Endothelial cell of umbilical vein (primary cell): Measurements from ENCODE around the gene C5orf47. TPM values are rescaled to one million over a fixed set of nuclear protein-coding genes. Genes with fewer than 3 reads are reported as not detected.

ENCODE experiments used
- BruUV-seq: library from RNA; stranded (reverse); fragments of 400-500 nt; replicated peaks from 2 replicates; lab custom pipeline; 2021; lab: Mats Ljungman, UMichigan
- CTCF ChIA-PET: fragments of 300-600, 350-600 bp; sonication (Branson Sonifier 250); formaldehyde crosslinking; loops from one replicate; lab custom pipeline; 2021; ENCODE audit warnings: antibody characterized with exemption, inconsistent platforms; lab: Charles Lee
- POLR2A ChIA-PET: fragments of 300-600, 350-600 bp; sonication (Branson Sonifier 250); formaldehyde crosslinking; loops from one replicate; lab custom pipeline; 2021; ENCODE audit warnings: antibody characterized with exemption, inconsistent platforms; lab: Charles Lee
- DNase-seq: peaks from one replicate; pipeline ENCODE4 v3.0.0-alpha.2; 2011; ENCODE audit warnings: low read depth, low spot score
- FAIRE-seq: peaks from 2 replicates; lab custom pipeline; 2011; peaks lifted over from hg19 to GRCh38; lab: Jason Lieb, UNC
- H2AFZ ChIP-seq: 2 replicates; pipeline ENCODE4 v1.6.0; 2012; ENCODE audit warnings: low read depth, low read length, control low read depth, inconsistent platforms
- H3K27ac ChIP-seq: 2 replicates; pipeline ENCODE4 v1.5.1; 2011; ENCODE audit warnings: low read depth, mild to moderate bottlenecking, control low read depth, low read length, moderate library complexity; ENCODE audit not compliant: insufficient read depth
- H3K27me3 ChIP-seq, 2 experiments: 2 replicates each; pipeline versions ENCODE4 v1.6.0 to v1.6.1; 2011; ENCODE audit warnings: low read length in 2 of 2, mixed read lengths in 1 of 2; ENCODE audit not compliant: control insufficient read depth in 2 of 2, insufficient read depth in 2 of 2
- H3K36me3 ChIP-seq, 2 experiments: 2 replicates in 1 of 2; 3 replicates in 1 of 2; pipeline ENCODE4 v1.5.1; 2011; ENCODE audit warnings: low read length in 2 of 2, mild to moderate bottlenecking in 1 of 2, moderate library complexity in 1 of 2; ENCODE audit not compliant: control insufficient read depth in 2 of 2, insufficient read depth in 2 of 2; ENCODE audit errors: extremely low read depth in 1 of 2
- H3K4me1 ChIP-seq: 3 replicates; pipeline ENCODE4 v1.5.1; 2011; ENCODE audit warnings: mild to moderate bottlenecking, low read length; ENCODE audit not compliant: control insufficient read depth, insufficient read depth; ENCODE audit errors: extremely low read depth
- H3K4me2 ChIP-seq: 2 replicates; pipeline ENCODE4 v1.6.1; 2011; ENCODE audit warnings: low read length, control low read depth, mixed read lengths; ENCODE audit not compliant: insufficient read depth
- H3K4me3 ChIP-seq, 3 experiments: fragments of 200-600 bp in 1 of 3; sonication (generic), shearing (Covaris generic) in 1 of 3; replicated peaks in 1 of 3; 2 replicates each; pipeline ENCODE4 v1.5.1; 2011 to 2016; ENCODE audit warnings: control low read depth in 3 of 3, low read length in 3 of 3, mild to moderate bottlenecking in 2 of 3, inconsistent platforms in 1 of 3, low read depth in 1 of 3, moderate library complexity in 1 of 3; ENCODE audit not compliant: insufficient read depth in 1 of 3
- H3K79me2 ChIP-seq: 2 replicates; pipeline ENCODE4 v1.6.0; 2012; ENCODE audit warnings: low read length, inconsistent platforms; ENCODE audit not compliant: control insufficient read depth, insufficient read depth
- H3K9ac ChIP-seq: replicated peaks from 2 replicates; pipeline ENCODE3; 2011; ENCODE audit warnings: low read length, control low read depth; ENCODE audit not compliant: insufficient read depth; ENCODE audit errors: extremely low read depth
- H3K9me1 ChIP-seq: replicated peaks from 3 replicates; pipeline ENCODE4 v1.6.0; 2011; ENCODE audit warnings: mild to moderate bottlenecking, low read length; ENCODE audit not compliant: control insufficient read depth, insufficient read depth; ENCODE audit errors: extremely low read depth
- H3K9me3 ChIP-seq: replicated peaks from 2 replicates; pipeline ENCODE4 v1.5.1; 2012; ENCODE audit warnings: low read length, inconsistent platforms; ENCODE audit not compliant: control insufficient read depth, insufficient read depth
- H4K20me1 ChIP-seq: replicated peaks from 2 replicates; pipeline ENCODE3; 2011; ENCODE audit warnings: mild to moderate bottlenecking, low read length; ENCODE audit not compliant: control insufficient read depth, insufficient read depth; ENCODE audit errors: extremely low read depth
- MYC ChIP-seq: IDR thresholded peaks from one replicate; pipeline ENCODE4 v1.6.1; 2011; ENCODE audit warnings: mild to moderate bottlenecking, low read depth, low read length
- dilution Hi-C: fragments of 300-500 bp; cut with MboI; formaldehyde crosslinking; loops from one replicate; pipeline ENCODE4 v1.15.0; 2019; ENCODE audit warnings: low sequenced_read_pairs; ENCODE audit not compliant: extremely low pct_ligation_motif_present
- intact Hi-C: fragments of 100-400 bp; cut with micrococcal nuclease; formaldehyde crosslinking; loops from one replicate; pipeline ENCODE4 v1.10.0; 2022
- polyA plus RNA-seq, 4 experiments: library from polyadenylated mRNA; depleted of rRNA in 3 of 4; stranded (reverse) in 3 of 4; unstranded in 1 of 4; fragments of >200 nt; gene quantifications; 2 replicates each; pipeline versions ENCODE4 v1.2.1 to v1.2.3, GENCODE V29; 2011 to 2012; ENCODE audit warnings: missing spikeins in 1 of 4
- total RNA-seq: library from RNA; stranded (reverse); gene quantifications from 2 replicates; pipeline ENCODE4 v1.2.3, GENCODE V29; 2021

The C5orf47 gene
- total and polyA plus RNA-seq, 2 donors (not counting 3 experiments of a cell fraction or from before 2014, with no cell fraction given) = not detected

DNA sequence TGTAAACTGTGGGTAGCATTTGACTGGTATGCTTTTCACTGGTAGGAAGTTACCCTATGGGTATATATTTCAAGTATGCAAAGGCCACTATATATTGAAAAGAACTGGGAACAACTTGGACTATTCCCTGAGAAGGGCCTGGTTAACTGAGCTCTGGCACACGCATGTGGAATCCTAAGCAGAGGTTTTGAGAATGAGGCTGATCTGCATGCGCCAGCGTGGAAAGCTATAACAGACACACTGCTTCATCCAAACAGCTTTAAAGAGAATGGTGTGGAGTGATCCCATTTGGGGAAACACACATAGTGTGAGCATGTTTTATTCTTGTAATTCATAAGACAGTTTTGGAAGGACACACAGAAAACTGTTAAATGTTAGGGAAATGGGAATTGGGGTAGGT, 64.9 kb downstream of the C5orf47 start:
- H3K4me1 ChIP-seq = no peaks in the 10 kb centered on the region

More for the DNA sequence above, 64.9 kb downstream of the C5orf47 start:
- BruUV-seq = no TSS peak
- no peak for DNase-seq
- TF ChIP-seq MYC = no peak
- CTCF ChIA-PET = no interaction called here
- intact Hi-C loops (no loop called here), dilution Hi-C loops (no loop called here)
- Histone ChIP-seq H3K9me3 (no peaks in the 10 kb centered on the region), H3K27ac (no peak overlapping the region), H3K4me3 (no peak overlapping the region), H3K9me1 (no peaks in the 10 kb centered on the region), H3K79me2 (no peaks in the 10 kb centered on the region), H3K27me3 (no peaks in the 10 kb centered on the region), H3K9ac (no peak overlapping the region), H4K20me1 (no peaks in the 10 kb centered on the region), H3K36me3 (no peaks in the 10 kb centered on the region), H3K4me2 (no peak overlapping the region), H2AFZ (no peak overlapping the region)
- FAIRE-seq = no peak
- POLR2A ChIA-PET = no interaction called here

Other genes starting within 250 kb of the C5orf47 start
- gene CPEB4, start 100.8 kb upstream of the C5orf47 start, total RNA-seq = 16.4 and 18.1 TPM in 2 replicates
- 9.3 and 11.3 TPM in 2 replicates for gene CPEB4, start 100.8 kb upstream of the C5orf47 start, polyA plus RNA-seq
- gene NSG2, start 56.5 kb downstream of the C5orf47 start, total RNA-seq = not detected in 2 replicates
- gene NSG2, start 56.5 kb downstream of the C5orf47 start, polyA plus RNA-seq = not detected in 2 replicates